HL-60/S4 treated with retinoic acid at 250 ng/mL for 4 days and 3 days (cell line): ENCODE data around the gene VIPR1.
"Not testable (repeated sequence)": the region's sequence is repeated elsewhere in the genome, so short reads cannot be mapped to it uniquely, and the experiment has no call there.

Experiments used
- in situ Hi-C: fragments of 300-500 bp; cut with MboI; formaldehyde crosslinking; loops from 2 replicates; pipeline ENCODE4 v1.7.0; 2022; ENCODE audit warnings: low sequenced_read_pairs

VIPR1 gene

GRCh38 chr3:42562047-42562907 is 59.8 kb downstream of the VIPR1 start:
- in situ Hi-C loops: no loop called here

- in situ Hi-C loops: no loop called here
These were observed 67.2 kb downstream of the VIPR1 start for GRCh38 chr3:42569593-42570142.

- in situ Hi-C loops: no loop called here
These were observed 69.8 kb downstream of the VIPR1 start for GRCh38 chr3:42572278-42572677.

DNA sequence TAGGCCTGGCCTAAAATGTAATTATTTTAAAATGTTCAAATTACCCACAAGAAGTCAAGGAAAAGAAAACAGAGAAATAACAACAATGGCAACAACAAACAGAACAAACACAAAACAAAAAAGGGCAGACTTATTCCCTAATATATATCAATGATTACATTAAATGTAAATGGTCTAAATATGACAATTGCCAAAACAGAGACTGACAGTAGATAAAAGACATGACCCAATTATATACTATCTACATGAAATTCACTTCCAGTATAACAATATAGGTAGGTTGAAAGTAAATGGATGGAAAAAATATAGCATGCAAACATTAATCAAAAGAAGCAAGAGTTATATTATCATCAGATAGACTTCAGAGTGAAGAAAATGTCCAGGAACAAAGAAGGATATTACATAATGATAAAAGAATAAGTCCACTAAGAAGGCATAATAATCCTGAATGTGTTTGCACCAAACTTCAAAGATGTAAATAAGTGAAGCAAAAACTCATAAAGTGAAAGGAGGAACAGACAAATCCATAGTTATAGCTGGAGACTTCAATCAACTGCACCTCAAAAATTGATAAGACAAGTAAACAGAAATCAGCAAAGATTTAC is 72.8 kb downstream of the VIPR1 start:
- in situ Hi-C loops: no loop called here

DNA sequence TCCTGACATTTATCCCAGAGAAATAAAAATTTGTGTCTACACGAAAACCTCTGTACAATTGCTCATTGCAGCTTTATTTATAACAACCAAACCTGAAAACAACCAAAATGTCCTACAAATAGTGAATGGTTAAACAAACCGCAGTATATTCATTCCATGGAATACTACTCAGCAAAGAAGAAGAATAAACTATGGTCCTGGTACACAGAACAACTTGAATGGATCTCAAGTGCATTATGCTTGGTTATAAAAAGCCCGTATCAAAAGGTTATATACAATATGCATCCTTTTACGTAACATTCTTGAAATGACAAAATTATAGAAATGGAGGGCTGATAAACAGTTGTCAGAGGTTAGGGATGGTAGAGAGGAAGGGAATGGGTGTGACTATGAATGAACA is 75.6 kb downstream of the VIPR1 start:
- in situ Hi-C loops: no loop called here

GRCh38 chr3:42579346-42579745 is 76.9 kb downstream of the VIPR1 start:
- in situ Hi-C loops: not testable (repeated sequence)

DNA sequence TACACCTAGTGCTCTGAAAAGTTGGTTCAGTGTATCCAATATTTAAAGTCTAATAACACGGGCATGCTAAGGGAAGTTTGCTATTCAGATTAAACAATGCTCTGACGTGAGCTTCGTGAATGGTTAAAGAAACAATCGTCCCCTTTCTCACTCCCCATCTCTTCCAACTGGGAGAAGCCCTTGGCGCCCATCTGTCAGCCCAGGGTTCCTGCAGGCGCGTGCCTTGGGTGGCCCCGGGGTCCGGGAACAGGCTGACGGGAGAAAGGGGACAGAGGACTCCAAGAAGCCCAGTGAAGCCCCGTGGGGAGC is 78.9 kb downstream of the VIPR1 start:
- in situ Hi-C loops: no loop called here

- in situ Hi-C loops: no loop called here
These were observed 79.4 kb downstream of the VIPR1 start, which contains the start of gene SEC22C for GRCh38 chr3:42581709-42582473. Gene SEC22C (minus strand): TSS chr3:42581967. CDS start chr3:42569046, 12,921 bp downstream.

GRCh38 chr3:42582474-42583070 is 80.1 kb downstream of the VIPR1 start:
- in situ Hi-C loops: no loop called here
